HepG2 (cell line): ENCODE data around the gene PPP1R9B. TPM values are rescaled to one million over a fixed set of nuclear protein-coding genes. Genes with fewer than 3 reads are reported as not detected.
A peak's percentile ranks its signal among the peaks of the same experiment; 100 is the strongest.

Experiments used
- BORCS8-MEF2B ChIP-seq: sonication (generic); formaldehyde crosslinking; IDR thresholded peaks from 2 replicates; pipeline ENCODE4 v1.8.0; 2022; ENCODE audit warnings: mild to moderate bottlenecking, missing genetic modification reagents
- ELF3 ChIP-seq: IDR thresholded peaks from 2 replicates; pipeline ENCODE4 v1.6.1; 2016; ENCODE audit warnings: missing genetic modification reagents, missing compliant biosample characterization
- HMG20B ChIP-seq: conservative IDR thresholded peaks from 2 replicates; pipeline ENCODE4 v1.6.1; 2016; ENCODE audit warnings: missing genetic modification reagents, missing compliant biosample characterization
- HOXA5 ChIP-seq: sonication (generic); formaldehyde crosslinking; IDR thresholded peaks from 2 replicates; pipeline ENCODE4 v1.4.0; 2020; ENCODE audit warnings: missing genetic modification reagents
- JUNB ChIP-seq: sonication (generic); formaldehyde crosslinking; IDR thresholded peaks from 2 replicates; pipeline ENCODE4 v1.8.0; 2022; ENCODE audit warnings: missing genetic modification reagents, mild to moderate bottlenecking, borderline replicate concordance
- KLF6 ChIP-seq: IDR thresholded peaks from 2 replicates; pipeline ENCODE4 v1.8.0; 2016; ENCODE audit warnings: missing biosample characterization, missing genetic modification reagents
- NFAT5 ChIP-seq: sonication (generic); formaldehyde crosslinking; IDR thresholded peaks from 2 replicates; pipeline ENCODE4 v1.4.0; 2020; ENCODE audit warnings: missing genetic modification reagents
- SETDB1 ChIP-seq: sonication (generic); formaldehyde crosslinking; IDR thresholded peaks from 2 replicates; pipeline ENCODE4 v1.5.1; 2020; ENCODE audit warnings: missing genetic modification reagents, mild to moderate bottlenecking, borderline replicate concordance
- TBL1XR1 ChIP-seq: fragments of 150-350 bp; IDR thresholded peaks from 2 replicates; pipeline ENCODE4 v1.6.1; 2014; ENCODE audit warnings: borderline replicate concordance, low read length; ENCODE audit not compliant: partially characterized antibody
- TMF1 ChIP-seq: sonication (generic); formaldehyde crosslinking; IDR thresholded peaks from 2 replicates; pipeline ENCODE4 v1.8.1; 2022; ENCODE audit warnings: low read depth, missing genetic modification reagents
- TSC22D2 ChIP-seq: sonication (generic); formaldehyde crosslinking; IDR thresholded peaks from 2 replicates; pipeline ENCODE4 v1.5.1; 2020; ENCODE audit warnings: missing genetic modification reagents, mild to moderate bottlenecking, borderline replicate concordance
- ZFP62 ChIP-seq: sonication (generic); formaldehyde crosslinking; IDR thresholded peaks from 2 replicates; pipeline ENCODE4 v1.4.0; 2020; ENCODE audit warnings: missing genetic modification reagents
- ZNF20 ChIP-seq: sonication (generic); formaldehyde crosslinking; IDR thresholded peaks from 2 replicates; pipeline ENCODE4 v1.4.0; 2020; ENCODE audit warnings: mild to moderate bottlenecking, moderate library complexity, missing genetic modification reagents
- ZNF503 ChIP-seq: sonication (generic); formaldehyde crosslinking; IDR thresholded peaks from 2 replicates; pipeline ENCODE4 v1.4.0; 2020; ENCODE audit warnings: missing genetic modification reagents
- ZNF543 ChIP-seq: sonication (generic); formaldehyde crosslinking; IDR thresholded peaks from 2 replicates; pipeline ENCODE4 v1.4.0; 2020; ENCODE audit warnings: mild to moderate bottlenecking, missing genetic modification reagents
- ZNF580 ChIP-seq: IDR thresholded peaks from 2 replicates; pipeline ENCODE4 v1.6.1; 2016; ENCODE audit warnings: low read depth, borderline replicate concordance
- ZNF672 ChIP-seq: sonication (generic); formaldehyde crosslinking; IDR thresholded peaks from 2 replicates; pipeline ENCODE4 v1.8.1; 2022; ENCODE audit warnings: missing genetic modification reagents
- ZNF879 ChIP-seq: sonication (generic); formaldehyde crosslinking; IDR thresholded peaks from 2 replicates; pipeline ENCODE4 v1.8.1; 2023; ENCODE audit warnings: missing genetic modification reagents
- polyA plus RNA-seq, 8 experiments: library from polyadenylated mRNA; depleted of rRNA in 3 of 8; stranded (reverse) in 7 of 8; unstranded in 1 of 8; fragments of >200 nt; fragmentation: Illumina TruSeq in 4 of 8; extraction: Trizol in 4 of 8; gene quantifications; 2 replicates each; pipeline versions ENCODE4 v1.2.1 to v1.2.3, GENCODE V29; 2011 to 2016; ENCODE audit warnings: low read depth in 4 of 8, missing spikeins in 1 of 8, mixed read lengths in 1 of 8; ENCODE audit not compliant: insufficient read depth in 1 of 8
- total RNA-seq, 5 experiments: library from RNA; depleted of rRNA; stranded (reverse); fragments of >200 nt; fragmentation: Illumina TruSeq; extraction: Trizol; gene quantifications; 2 replicates each; pipeline ENCODE4 v1.2.3, GENCODE V29; 2016; ENCODE audit warnings: low read depth in 1 of 5
- TF ChIP-seq, protein P1 (sequence below): sonication (generic); formaldehyde crosslinking; IDR thresholded peaks from 2 replicates; pipeline ENCODE4 v1.8.1; 2022; ENCODE audit warnings: low read depth, mild to moderate bottlenecking, missing genetic modification reagents

Gene PPP1R9B
- total and polyA plus RNA-seq, 2 of the 13 experiments (the other 11 are each of a cell fraction or from before 2014, with no cell fraction given): 9.4 to 15.8 TPM

GRCh38 chr17:50094753-50095619 is 55.5 kb downstream of the PPP1R9B start, which contains the start of gene PDK2 (continued):
- TF ChIP-seq HMG20B (CRISPR knock-in tag) (peak; percentile 77; the same call in 1 of the 2 replicates), TMF1 (CRISPR knock-in tag) (no peak), ZNF879 (no peak), KLF6 (CRISPR knock-in tag) (no peak; the same call in 1 of the 2 replicates), BORCS8-MEF2B (CRISPR knock-in tag) (peak; percentile 81; the same call in 1 of the 2 replicates), ZNF672 (CRISPR knock-in tag) (no peak), SETDB1 (CRISPR knock-in tag) (no peak; the same call in 1 of the 2 replicates), JUNB (CRISPR knock-in tag) (no peak), ZNF503 (CRISPR knock-in tag) (peak; percentile 3), TSC22D2 (CRISPR knock-in tag) (peak; percentile 81; the same call in 1 of the 2 replicates), NFAT5 (CRISPR knock-in tag) (0 out of 2 replicates have a peak, but pooled peaks have one; percentile 24), ZNF20 (CRISPR knock-in tag) (0 out of 2 replicates have a peak, but pooled peaks have one; percentile 75), ZNF580 (CRISPR knock-in tag) (peak; percentile 90; the same call in 1 of the 2 replicates), ELF3 (peak; percentile 67; the same call in 1 of the 2 replicates), ZNF543 (CRISPR knock-in tag) (no peak), HOXA5 (CRISPR knock-in tag) (peak; percentile 87), ZFP62 (CRISPR knock-in tag) (0 out of 2 replicates have a peak, but pooled peaks have one; percentile 17), TBL1XR1 (no peak)
- TF ChIP-seq, protein P1, sequence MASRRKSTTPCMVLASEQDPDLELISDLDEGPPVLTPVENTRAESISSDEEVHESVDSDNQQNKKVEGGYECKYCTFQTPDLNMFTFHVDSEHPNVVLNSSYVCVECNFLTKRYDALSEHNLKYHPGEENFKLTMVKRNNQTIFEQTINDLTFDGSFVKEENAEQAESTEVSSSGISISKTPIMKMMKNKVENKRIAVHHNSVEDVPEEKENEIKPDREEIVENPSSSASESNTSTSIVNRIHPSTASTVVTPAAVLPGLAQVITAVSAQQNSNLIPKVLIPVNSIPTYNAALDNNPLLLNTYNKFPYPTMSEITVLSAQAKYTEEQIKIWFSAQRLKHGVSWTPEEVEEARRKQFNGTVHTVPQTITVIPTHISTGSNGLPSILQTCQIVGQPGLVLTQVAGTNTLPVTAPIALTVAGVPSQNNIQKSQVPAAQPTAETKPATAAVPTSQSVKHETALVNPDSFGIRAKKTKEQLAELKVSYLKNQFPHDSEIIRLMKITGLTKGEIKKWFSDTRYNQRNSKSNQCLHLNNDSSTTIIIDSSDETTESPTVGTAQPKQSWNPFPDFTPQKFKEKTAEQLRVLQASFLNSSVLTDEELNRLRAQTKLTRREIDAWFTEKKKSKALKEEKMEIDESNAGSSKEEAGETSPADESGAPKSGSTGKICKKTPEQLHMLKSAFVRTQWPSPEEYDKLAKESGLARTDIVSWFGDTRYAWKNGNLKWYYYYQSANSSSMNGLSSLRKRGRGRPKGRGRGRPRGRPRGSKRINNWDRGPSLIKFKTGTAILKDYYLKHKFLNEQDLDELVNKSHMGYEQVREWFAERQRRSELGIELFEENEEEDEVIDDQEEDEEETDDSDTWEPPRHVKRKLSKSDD (CRISPR knock-in tag): no peak; the same call in 1 of the 2 replicates
